NCI-H146 (cell line): ENCODE measurements around the gene TRIM21.
"Not testable (repeated sequence)": the region's sequence is repeated elsewhere in the genome, so short reads cannot be mapped to it uniquely, and the experiment has no call there.

Source experiments
- DNase-seq: peaks from one replicate; lab custom pipeline; 2025; lab: John Stamatoyannopoulos, UW

Gene TRIM21

GRCh38 chr11:4393209-4393857 is at the start of gene TRIM21:
Gene TRIM21 (minus strand): TSS chr11:4393702. CDS start chr11:4390409, 3,293 bp downstream.
- DNase-seq = peak; percentile 23

- DNase-seq = no peak
These were observed 48.0 kb upstream of the TRIM21 start for GRCh38 chr11:4441515-4441914.

GRCh38 chr11:4436411-4436810 is 42.9 kb upstream of the TRIM21 start:
- DNase-seq = no peak

GRCh38 chr11:4433856-4434255 is 40.4 kb upstream of the TRIM21 start:
- DNase-seq = no peak

- DNase-seq = no peak
These were observed 36.5 kb upstream of the TRIM21 start for GRCh38 chr11:4430051-4430450.

GRCh38 chr11:4418403-4418802 is 24.9 kb upstream of the TRIM21 start:
- no peak for DNase-seq

- DNase-seq = no peak
These were observed 23.3 kb upstream of the TRIM21 start for GRCh38 chr11:4416816-4417215.

- no peak for DNase-seq
These were observed 22.8 kb upstream of the TRIM21 start for GRCh38 chr11:4416306-4416705.

GRCh38 chr11:4406206-4406605 is 12.7 kb upstream of the TRIM21 start:
- not testable (repeated sequence) for DNase-seq

- no peak for DNase-seq
These were observed 339 bp upstream of the TRIM21 start for GRCh38 chr11:4393858-4394223.

GRCh38 chr11:4388221-4388620 is 5.3 kb downstream of the TRIM21 start:
- DNase-seq = no peak

- no peak for DNase-seq
These were observed 7.3 kb downstream of the TRIM21 start for GRCh38 chr11:4385978-4386740.

GRCh38 chr11:4381901-4382300 is 11.6 kb downstream of the TRIM21 start:
- DNase-seq = no peak

GRCh38 chr11:4375431-4376140 is 17.9 kb downstream of the TRIM21 start:
- DNase-seq = no peak

GRCh38 chr11:4370166-4370565 is 23.3 kb downstream of the TRIM21 start:
- no peak for DNase-seq

- no peak for DNase-seq
These were observed 25.2 kb downstream of the TRIM21 start, which contains the start of gene OR52B4 for GRCh38 chr11:4368286-4368685. Gene OR52B4 (minus strand): TSS chr11:4368386. CDS start chr11:4368295, 91 bp downstream.

GRCh38 chr11:4348142-4348541 is 45.4 kb downstream of the TRIM21 start:
- not testable (repeated sequence) for DNase-seq

- DNase-seq = not testable (repeated sequence)
These were observed 48.1 kb downstream of the TRIM21 start for GRCh38 chr11:4345366-4345765.
